Bronchial epithelial cell (primary cell): ENCODE measurements around the gene USH2A. TPM values are rescaled to one million over a fixed set of nuclear protein-coding genes. Genes with fewer than 3 reads are reported as not detected.

Source experiments
- DNase-seq: peaks from one replicate; pipeline ENCODE4 v3.0.0-alpha.2; 2010; ENCODE audit warnings: low read depth
- FAIRE-seq: peaks from 2 replicates; lab custom pipeline; 2011; peaks lifted over from hg19 to GRCh38; lab: Jason Lieb, UNC
- H3K27me3 ChIP-seq: 2 replicates; pipeline ENCODE4 v1.5.1; 2011; ENCODE audit warnings: low read length; ENCODE audit not compliant: control insufficient read depth, insufficient read depth
- H3K36me3 ChIP-seq: 2 replicates; pipeline ENCODE4 v1.5.1; 2011; ENCODE audit warnings: low read length; ENCODE audit not compliant: control insufficient read depth, insufficient read depth
- H3K4me3 ChIP-seq: 2 replicates; pipeline ENCODE4 v1.5.1; 2011; ENCODE audit warnings: mild to moderate bottlenecking, low read depth, low read length, control low read depth
- CTCF ChIP-seq: IDR thresholded peaks from 2 replicates; pipeline ENCODE4 v1.5.1; 2011; ENCODE audit warnings: mild to moderate bottlenecking, moderate library complexity, low read length, control low read depth, inconsistent platforms; ENCODE audit not compliant: insufficient read depth, severe bottlenecking
- total RNA-seq: library from RNA; depleted of rRNA; stranded (reverse); fragments of >200 nt; gene quantifications from 2 replicates; pipeline ENCODE4 v1.2.1, GENCODE V29; 2014

Gene USH2A
- total RNA-seq, 1 donor from 2014 or later: not detected

GRCh38 chr1:215667761-215668160, 755.5 kb downstream of the USH2A start:
- H3K36me3 ChIP-seq: no peaks in the 10 kb centered on the region
- no peak for DNase-seq
- no peak for FAIRE-seq
- H3K4me3 ChIP-seq: no peak overlapping the region
- no peaks in the 10 kb centered on the region for H3K27me3 ChIP-seq
- TF ChIP-seq CTCF: no peak

DNA sequence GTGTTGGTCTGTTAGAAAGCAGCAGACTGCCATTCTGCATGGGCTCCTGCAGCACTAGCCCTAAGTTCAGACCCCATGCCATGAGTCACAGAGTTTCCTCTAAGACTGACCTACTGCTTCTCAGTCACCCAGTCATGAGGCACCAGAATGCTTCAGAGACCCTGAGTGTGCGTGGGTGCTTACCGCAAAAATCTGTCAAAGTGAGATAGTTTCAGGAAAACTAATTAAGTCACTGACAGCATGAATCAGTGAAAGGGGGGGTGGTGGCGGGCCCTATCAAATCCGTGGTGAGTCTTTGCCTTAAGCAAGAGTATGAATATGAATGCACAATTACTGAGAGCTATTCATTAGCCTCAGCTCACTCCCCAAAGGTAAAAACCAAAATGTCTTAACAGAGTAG, 758.0 kb downstream of the USH2A start:
- DNase-seq: no peak
- TF ChIP-seq CTCF: no peak

DNA sequence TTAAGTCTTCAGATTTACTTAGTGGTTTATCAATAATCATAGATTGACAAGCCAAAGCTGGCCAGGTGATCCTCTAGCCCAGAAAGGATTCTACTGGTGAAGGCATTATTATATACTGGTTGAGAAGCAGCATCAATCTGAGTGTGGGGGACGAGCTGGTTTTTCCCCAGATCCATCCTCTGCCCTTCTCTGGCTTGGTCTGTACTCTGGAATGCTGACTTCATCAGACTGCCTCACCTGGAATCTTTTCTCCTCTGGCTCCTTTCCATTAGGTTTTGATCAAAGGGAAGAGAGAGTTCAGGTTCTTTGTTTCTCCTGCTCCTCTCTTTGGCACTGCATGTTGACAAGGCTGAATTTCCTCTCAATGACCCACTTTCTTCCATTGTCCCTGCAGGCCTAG, 762.2 kb downstream of the USH2A start:
- Histone ChIP-seq H3K36me3 (no peaks in the 10 kb centered on the region), H3K27me3 (no peaks in the 10 kb centered on the region), H3K4me3 (no peak overlapping the region)
- FAIRE-seq: no peak
- TF ChIP-seq CTCF: no peak
- DNase-seq: no peak

More for the DNA sequence above, 758.0 kb downstream of the USH2A start:
- no peak for FAIRE-seq
- Histone ChIP-seq H3K27me3 (no peaks in the 10 kb centered on the region), H3K4me3 (no peak overlapping the region), H3K36me3 (no peaks in the 10 kb centered on the region)

DNA sequence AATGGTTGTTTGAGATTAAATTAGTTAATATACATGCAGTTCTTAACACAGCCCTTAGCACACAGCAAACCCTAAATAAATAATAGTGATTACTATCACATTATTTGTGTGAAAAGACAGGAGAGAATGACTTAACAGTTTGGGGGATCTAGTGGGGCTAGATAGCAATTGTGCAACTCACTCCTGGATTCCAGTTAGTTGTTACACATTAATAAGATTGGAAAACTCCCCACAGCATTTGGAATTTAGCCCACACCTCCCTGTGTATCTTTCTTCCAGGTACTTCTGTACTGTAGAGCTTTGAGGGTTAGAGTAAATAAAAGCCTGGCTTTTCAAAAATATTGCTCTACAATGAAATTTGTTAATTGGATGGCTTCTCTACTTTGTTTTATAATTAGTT, 763.0 kb downstream of the USH2A start:
- Histone ChIP-seq H3K36me3 (no peaks in the 10 kb centered on the region), H3K27me3 (no peaks in the 10 kb centered on the region), H3K4me3 (no peak overlapping the region)
- FAIRE-seq: no peak
- no peak for TF ChIP-seq CTCF
- no peak for DNase-seq

DNA sequence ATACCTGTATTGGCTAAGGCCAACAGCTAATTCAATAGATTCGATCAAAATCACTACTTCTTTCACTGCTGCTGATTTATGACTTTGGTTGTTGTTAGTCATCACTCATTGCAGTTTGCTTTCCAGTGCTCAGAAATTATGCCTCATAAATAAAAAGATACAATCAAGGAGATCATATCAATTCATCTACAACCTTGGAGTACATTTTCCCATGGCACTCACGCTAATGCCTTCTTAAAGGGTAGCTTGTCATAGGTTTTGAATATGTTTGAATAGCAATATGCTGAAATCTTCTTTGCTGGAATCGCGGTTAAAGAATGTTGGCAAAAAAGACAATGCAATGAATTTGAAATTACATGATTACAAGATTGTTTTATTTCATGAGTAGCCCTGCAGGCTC, 766.2 kb downstream of the USH2A start:
- DNase-seq (no peak), FAIRE-seq (no peak)
- Histone ChIP-seq H3K36me3 (no peaks in the 10 kb centered on the region), H3K4me3 (no peak overlapping the region), H3K27me3 (no peaks in the 10 kb centered on the region)
- TF ChIP-seq CTCF: no peak

GRCh38 chr1:215652371-215652770, 770.9 kb downstream of the USH2A start:
- FAIRE-seq: no peak
- DNase-seq: no peak
- Histone ChIP-seq H3K27me3 (no peaks in the 10 kb centered on the region), H3K36me3 (no peaks in the 10 kb centered on the region), H3K4me3 (no peak overlapping the region)
- TF ChIP-seq CTCF: no peak
